A549 treated with AZD9567 at 1 μM for 4 hours (cell line): ENCODE data around the gene ITIH2. TPM values are rescaled to one million over a fixed set of nuclear protein-coding genes. Genes with fewer than 3 reads are reported as not detected.

Experiments
- total RNA-seq: library from RNA; stranded (reverse); fragments of 200-300 nt; extraction: Qiagen RNA extraction; gene quantifications from 5 replicates; pipeline ENCODE4 v1.2.3, GENCODE V29; 2022; ENCODE audit not compliant: insufficient read depth

The ITIH2 gene, protein sequence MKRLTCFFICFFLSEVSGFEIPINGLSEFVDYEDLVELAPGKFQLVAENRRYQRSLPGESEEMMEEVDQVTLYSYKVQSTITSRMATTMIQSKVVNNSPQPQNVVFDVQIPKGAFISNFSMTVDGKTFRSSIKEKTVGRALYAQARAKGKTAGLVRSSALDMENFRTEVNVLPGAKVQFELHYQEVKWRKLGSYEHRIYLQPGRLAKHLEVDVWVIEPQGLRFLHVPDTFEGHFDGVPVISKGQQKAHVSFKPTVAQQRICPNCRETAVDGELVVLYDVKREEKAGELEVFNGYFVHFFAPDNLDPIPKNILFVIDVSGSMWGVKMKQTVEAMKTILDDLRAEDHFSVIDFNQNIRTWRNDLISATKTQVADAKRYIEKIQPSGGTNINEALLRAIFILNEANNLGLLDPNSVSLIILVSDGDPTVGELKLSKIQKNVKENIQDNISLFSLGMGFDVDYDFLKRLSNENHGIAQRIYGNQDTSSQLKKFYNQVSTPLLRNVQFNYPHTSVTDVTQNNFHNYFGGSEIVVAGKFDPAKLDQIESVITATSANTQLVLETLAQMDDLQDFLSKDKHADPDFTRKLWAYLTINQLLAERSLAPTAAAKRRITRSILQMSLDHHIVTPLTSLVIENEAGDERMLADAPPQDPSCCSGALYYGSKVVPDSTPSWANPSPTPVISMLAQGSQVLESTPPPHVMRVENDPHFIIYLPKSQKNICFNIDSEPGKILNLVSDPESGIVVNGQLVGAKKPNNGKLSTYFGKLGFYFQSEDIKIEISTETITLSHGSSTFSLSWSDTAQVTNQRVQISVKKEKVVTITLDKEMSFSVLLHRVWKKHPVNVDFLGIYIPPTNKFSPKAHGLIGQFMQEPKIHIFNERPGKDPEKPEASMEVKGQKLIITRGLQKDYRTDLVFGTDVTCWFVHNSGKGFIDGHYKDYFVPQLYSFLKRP
- 0.10 to 2.9 TPM (median 0.35 TPM) in 5 replicates for total RNA-seq

DNA sequence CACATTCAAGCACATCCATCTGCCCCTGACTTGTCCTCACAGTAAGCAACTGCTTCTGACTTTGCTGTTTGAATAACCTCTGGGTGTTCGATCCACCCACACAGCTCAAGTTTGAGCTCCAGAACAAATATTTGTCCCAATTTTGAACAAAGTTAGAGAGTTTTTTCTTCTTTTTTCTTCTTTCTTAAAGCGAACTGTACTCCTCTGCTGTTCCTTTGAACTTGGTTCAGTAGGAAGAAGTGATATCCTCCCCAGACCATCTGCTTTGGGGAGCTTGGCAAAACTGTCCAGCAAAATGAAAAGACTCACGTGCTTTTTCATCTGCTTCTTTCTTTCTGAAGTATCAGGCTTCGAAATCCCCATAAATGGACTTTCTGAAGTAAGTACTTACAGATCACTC is at the start of gene ITIH2:
Gene ITIH2, plus strand, starts transcription at position 177 of the 400 bp plus-strand sequence. Its CDS starts 119 bp downstream, at position 296.

DNA sequence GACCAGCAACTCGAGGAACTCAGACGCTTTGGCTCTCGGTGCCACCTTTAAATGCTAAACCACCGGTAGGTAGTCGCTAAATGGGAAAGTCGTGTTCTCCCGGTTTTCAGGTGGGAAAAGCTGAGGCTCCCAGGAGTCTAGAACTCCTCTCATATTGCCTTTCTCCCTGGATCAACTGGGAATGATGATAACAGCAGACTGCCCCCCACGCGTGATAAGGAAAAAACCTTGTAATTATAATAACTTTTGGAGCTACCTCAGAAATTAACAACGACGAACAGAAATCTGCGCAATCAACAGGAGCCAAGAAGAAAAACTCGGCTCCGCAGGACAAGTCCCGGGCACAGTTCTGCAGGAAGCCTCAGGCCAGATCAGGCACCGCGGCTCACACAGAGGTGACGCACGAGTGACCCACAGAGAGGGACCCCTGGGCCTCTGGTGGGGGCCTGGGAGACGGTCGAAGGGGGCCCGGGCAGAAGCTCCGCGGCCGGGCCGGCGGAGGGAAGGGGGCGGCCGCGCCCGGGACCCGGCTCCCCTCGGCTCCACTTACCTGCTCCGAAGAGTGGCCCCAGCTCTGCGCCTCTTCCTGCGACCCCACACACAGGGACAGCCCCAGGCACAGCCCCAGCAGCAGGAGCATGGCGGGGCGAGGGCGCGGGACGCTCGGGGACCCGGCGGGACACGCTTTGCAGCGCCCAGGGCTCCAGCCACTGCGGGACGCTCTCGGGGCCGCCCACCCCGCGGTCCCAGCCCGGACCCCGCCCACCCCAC is 36.7 kb upstream of the ITIH2 start, which contains the start of gene ITIH5:
Gene ITIH5, minus strand, starts transcription at position 714 of the 771 bp plus-strand sequence. Its CDS starts 74 bp downstream, at position 640.

DNA sequence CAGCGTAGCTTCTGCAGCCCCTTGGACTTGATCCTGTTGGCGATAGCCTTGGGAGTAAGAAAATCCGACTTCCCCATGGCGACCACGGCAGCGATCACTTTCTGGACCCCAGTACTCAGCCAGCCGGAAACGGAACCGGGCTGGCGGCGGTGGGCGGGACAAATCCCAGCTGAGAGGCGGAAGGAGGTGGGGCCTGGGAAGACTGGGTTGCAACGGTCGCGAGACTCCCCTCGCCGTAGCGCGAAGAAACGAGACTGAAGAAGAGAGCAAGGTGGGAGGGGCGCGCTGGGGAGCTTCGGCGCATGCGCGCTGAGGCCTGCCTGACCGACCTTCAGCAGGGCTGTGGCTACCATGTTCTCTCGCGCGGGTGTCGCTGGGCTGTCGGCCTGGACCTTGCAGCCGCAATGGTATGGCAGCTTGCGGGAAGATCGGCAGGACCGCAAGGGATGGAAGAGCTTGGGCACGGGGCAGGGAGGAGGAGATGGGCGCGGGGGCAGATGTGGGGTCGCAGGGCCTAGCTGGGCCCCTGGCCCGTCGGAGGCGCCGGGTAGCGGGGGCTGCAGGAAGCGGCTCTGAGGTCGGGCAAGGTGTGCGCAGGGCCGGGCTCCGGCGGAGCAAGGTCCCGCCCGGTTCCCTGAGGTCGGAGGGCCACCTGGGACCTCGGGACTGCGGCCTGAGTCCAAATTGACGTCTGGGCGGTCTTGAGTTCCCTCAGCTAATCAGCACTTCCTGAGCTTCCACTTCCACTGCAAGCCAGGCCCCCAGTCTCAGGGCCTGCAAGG is 84.9 kb downstream of the ITIH2 start, which contains the start of the genes ATP5F1C and KIN:
Gene ATP5F1C, plus strand, starts transcription at position 321 of the 782 bp plus-strand sequence. Its CDS starts 31 bp downstream, at position 352.
Gene KIN, minus strand, starts transcription at position 137 of the 782 bp plus-strand sequence. Its CDS starts 60 bp downstream, at position 77.

Other genes starting within 250 kb of the ITIH2 start
- 0.05 to 0.12 TPM (median 0.06 TPM) in 4 of 5 replicates, not detected in the other for gene ITIH5, start 36.4 kb upstream of the ITIH2 start, total RNA-seq
- gene KIN, start 84.7 kb downstream of the ITIH2 start, total RNA-seq, result 11.2 to 19.4 TPM (median 13.3 TPM) in 5 replicates
- 288 to 360 TPM (median 289 TPM) in 5 replicates for gene ATP5F1C, start 84.9 kb downstream of the ITIH2 start, total RNA-seq
- 7.4 to 8.2 TPM (median 8.1 TPM) in 5 replicates for gene TAF3, start 115.2 kb downstream of the ITIH2 start, total RNA-seq